Esophagus muscularis mucosa (tissue), 3 donors: Measurements from ENCODE around the gene LMX1B.

Experiments used
- POLR2A ChIP-seq: fragments of 450-650 bp; IDR thresholded peaks from one replicate; pipeline ENCODE4 v1.6.1; 2017; ENCODE audit warnings: antibody characterized with exemption, moderate library complexity, mild to moderate bottlenecking, low read depth
- POLR2AphosphoS5 ChIP-seq, 2 donors: sonication (generic); formaldehyde crosslinking; IDR thresholded peaks; one replicate each; pipeline ENCODE4 v1.6.1; 2017; ENCODE audit warnings: antibody characterized with exemption in 2 of 2
- TF ChIP-seq, protein P1 (sequence below), 3 experiments: fragments of 200-600 bp in 2 of 3; fragments of 450-650 bp in 1 of 3; sonication (generic) in 2 of 3; IDR thresholded peaks; one replicate each; pipeline ENCODE4 v1.5.1; 2017 to 2019; ENCODE audit warnings: antibody characterized with exemption in 3 of 3, mild to moderate bottlenecking in 2 of 3, moderate library complexity in 1 of 3

DNA sequence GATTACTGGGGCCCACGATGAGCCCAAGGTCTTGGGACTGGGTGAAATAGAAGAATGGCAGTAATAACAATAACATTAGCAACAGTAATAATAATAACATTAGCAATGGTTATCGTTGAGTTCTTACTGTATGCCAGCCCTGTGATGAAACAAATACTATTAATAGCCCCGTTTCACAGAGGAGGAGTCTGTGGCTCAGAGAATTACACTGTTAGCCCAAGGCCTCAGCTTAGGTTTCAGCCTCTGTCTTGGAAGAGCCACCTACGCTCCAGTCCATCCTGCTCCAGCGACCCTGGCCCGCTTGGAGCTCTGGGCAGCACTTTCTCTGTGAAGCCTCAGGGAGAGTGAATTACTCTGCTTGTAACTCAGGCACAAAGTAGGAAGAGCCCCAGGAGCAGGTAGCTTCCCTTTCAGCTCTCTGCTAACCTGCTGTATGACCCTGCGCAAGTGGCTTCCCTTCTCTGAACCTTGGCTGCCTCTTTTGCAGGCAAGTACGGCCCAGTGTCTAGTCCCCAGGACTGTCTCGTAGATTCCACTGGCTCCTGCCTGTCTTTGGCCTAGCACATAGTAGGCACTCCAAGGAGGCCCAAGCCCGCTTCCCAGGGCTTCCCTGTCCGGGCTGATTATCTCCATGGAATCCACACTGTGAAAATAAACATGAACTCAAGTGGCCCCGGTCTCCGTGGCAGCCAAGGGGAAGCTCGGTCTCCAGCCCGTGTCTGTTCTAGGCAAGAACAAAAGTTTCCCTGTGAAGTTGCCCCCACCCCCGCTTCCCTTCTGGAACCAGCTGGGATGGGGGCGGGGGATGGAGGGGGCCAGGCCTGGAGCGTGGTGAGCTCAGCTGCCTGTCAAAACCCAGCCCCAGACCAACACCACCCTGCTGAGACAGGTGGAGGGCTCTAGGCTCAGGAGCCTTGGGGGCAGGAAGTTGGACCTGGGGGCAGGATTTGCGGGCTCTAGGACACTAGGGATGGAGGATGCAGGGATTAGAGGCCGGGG, 26.2 kb upstream of the LMX1B start:
- TF ChIP-seq, protein P1, sequence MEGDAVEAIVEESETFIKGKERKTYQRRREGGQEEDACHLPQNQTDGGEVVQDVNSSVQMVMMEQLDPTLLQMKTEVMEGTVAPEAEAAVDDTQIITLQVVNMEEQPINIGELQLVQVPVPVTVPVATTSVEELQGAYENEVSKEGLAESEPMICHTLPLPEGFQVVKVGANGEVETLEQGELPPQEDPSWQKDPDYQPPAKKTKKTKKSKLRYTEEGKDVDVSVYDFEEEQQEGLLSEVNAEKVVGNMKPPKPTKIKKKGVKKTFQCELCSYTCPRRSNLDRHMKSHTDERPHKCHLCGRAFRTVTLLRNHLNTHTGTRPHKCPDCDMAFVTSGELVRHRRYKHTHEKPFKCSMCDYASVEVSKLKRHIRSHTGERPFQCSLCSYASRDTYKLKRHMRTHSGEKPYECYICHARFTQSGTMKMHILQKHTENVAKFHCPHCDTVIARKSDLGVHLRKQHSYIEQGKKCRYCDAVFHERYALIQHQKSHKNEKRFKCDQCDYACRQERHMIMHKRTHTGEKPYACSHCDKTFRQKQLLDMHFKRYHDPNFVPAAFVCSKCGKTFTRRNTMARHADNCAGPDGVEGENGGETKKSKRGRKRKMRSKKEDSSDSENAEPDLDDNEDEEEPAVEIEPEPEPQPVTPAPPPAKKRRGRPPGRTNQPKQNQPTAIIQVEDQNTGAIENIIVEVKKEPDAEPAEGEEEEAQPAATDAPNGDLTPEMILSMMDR (IDR thresholded peaks at IDR 0.05), result no peak
- no peak for TF ChIP-seq POLR2AphosphoS5 (IDR thresholded peaks at IDR 0.05)
- TF ChIP-seq POLR2A, result no peak
